Loucy (cell line): ENCODE measurements around the gene FRAS1.

ENCODE experiments used
- EZH2phosphoT487 ChIP-seq: fragments of 200-600 bp; IDR thresholded peaks from 2 replicates; pipeline ENCODE4 v1.6.1; 2018; ENCODE audit warnings: antibody characterized with exemption, mild to moderate bottlenecking, moderate library complexity, borderline replicate concordance
- TF ChIP-seq, protein P1 (sequence below): fragments of 200-600 bp; sonication (generic); conservative IDR thresholded peaks from 2 replicates; pipeline ENCODE4 v1.5.1; 2014; ENCODE audit warnings: mild to moderate bottlenecking, antibody characterized with exemption, low read length

DNA sequence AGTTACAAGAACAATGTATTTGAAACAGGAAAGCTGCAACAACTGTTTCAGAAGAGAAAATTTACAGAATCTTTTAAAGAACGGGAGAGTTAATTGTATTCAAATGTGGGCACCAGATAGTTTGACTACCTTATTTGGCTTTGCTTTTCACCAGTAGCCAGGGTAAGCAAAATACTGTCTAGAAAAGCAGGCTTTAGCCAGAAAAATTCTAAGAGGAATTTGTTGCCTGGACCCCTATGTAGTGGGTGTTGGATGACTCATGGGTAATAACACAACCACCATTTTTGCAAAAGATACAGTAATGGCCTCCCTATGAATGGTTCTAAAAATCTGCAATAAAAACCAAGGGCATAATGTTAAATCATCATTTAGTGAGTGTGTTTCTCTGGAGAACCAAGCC is 261.0 kb downstream of the FRAS1 start:
- no peak for TF ChIP-seq EZH2phosphoT487
- TF ChIP-seq, protein P1, sequence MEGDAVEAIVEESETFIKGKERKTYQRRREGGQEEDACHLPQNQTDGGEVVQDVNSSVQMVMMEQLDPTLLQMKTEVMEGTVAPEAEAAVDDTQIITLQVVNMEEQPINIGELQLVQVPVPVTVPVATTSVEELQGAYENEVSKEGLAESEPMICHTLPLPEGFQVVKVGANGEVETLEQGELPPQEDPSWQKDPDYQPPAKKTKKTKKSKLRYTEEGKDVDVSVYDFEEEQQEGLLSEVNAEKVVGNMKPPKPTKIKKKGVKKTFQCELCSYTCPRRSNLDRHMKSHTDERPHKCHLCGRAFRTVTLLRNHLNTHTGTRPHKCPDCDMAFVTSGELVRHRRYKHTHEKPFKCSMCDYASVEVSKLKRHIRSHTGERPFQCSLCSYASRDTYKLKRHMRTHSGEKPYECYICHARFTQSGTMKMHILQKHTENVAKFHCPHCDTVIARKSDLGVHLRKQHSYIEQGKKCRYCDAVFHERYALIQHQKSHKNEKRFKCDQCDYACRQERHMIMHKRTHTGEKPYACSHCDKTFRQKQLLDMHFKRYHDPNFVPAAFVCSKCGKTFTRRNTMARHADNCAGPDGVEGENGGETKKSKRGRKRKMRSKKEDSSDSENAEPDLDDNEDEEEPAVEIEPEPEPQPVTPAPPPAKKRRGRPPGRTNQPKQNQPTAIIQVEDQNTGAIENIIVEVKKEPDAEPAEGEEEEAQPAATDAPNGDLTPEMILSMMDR: no peak
